Measurements from ENCODE around the gene FAM53A. TPM values are rescaled to one million over a fixed set of nuclear protein-coding genes. Genes with fewer than 3 reads are reported as not detected.

The FAM53A gene
- total and polyA plus RNA-seq, 7 experiments from 2014 or later = 1.2 to 3.6 (median 2.1) TPM

- no peak for ATAC-seq
- H3K9me3 Mint-ChIP-seq = peaks cover 0 to 2% (median 0%) of the 10 kb centered on the region in 11 donors
- Histone ChIP-seq H3K4me3 (ENCODE audit: low read length) (no peak overlapping the region), H3K4me1 (ENCODE audit: control insufficient read depth in 2 of 2, insufficient read depth in 2 of 2, low read length in 2 of 2) (peaks cover 32 to 46% of the 10 kb centered on the region in 2 donors), H3K36me3 (ENCODE audit: control insufficient read depth in 2 of 3, insufficient read depth in 3 of 3, low read length in 3 of 3) (peaks cover 0 to 60% (median 34%) of the 10 kb centered on the region in 3 experiments), H3K27me3 (ENCODE audit: control insufficient read depth in 2 of 2, insufficient read depth in 2 of 2, low read length in 2 of 2) (no peaks in the 10 kb centered on the region), H3K9me3 (ENCODE audit: control insufficient read depth in 2 of 3, low read length in 3 of 3) (no peaks in the 10 kb centered on the region), H3K27ac (ENCODE audit: low read depth, low read length) (no peak overlapping the region)
- H3K27ac Mint-ChIP-seq = peak overlapping the region in 2 of 9 donors; percentile 25 to 45
- DNase-seq = no peak
- H3K27me3 Mint-ChIP-seq = no peaks in the 10 kb centered on the region
- ChIA-PET POLR2A (interaction anchor here (0.5 to 5.5 kb wide), 3 partner anchors 35 to 378 kb away, joined by 3 to 86 read pairs (median 3); no protein-coding TSS in a partner anchor), CTCF (interaction anchor here (0.6 to 9.9 kb wide), 3 partner anchors 14 to 693 kb away, joined by 3 to 212 read pairs (median 3); no protein-coding TSS in a partner anchor)
- intact Hi-C loops (cut with micrococcal nuclease) = loop anchor here (2.0 kb wide), 1 partner anchor 15 kb away; the partner anchor contains the start of gene SLBP (in 2 of the 2)
- peaks cover 46 to 77% (median 54%) of the 10 kb centered on the region in 7 donors for H3K4me1 Mint-ChIP-seq
- peak overlapping the region in 1 of 10 donors; percentile 28 for H3K4me3 Mint-ChIP-seq
- peaks cover 8 to 48% (median 14%) of the 10 kb centered on the region in 5 donors for H3K36me3 Mint-ChIP-seq
Measured at GRCh38 chr4:1727117-1728031, 43.3 kb upstream of the FAM53A start.

GRCh38 chr4:1726146-1726934 lies 42.2 kb upstream of the FAM53A start:
- Mint-ChIP-seq H3K9me3 (peaks cover 0 to 2% (median 0%) of the 10 kb centered on the region in 11 donors), H3K4me1 (peaks cover 52 to 83% (median 59%) of the 10 kb centered on the region in 7 donors)
- intact Hi-C loops (cut with micrococcal nuclease) = loop anchor here (1.0 to 2.0 kb wide), 2 partner anchors 14 to 33 kb away; partner anchors contain the start of gene SLBP (in 2 of the 2)

GRCh38 chr4:1725521-1725920 lies 41.4 kb upstream of the FAM53A start:
- Mint-ChIP-seq H3K4me1 (peaks cover 52 to 80% (median 56%) of the 10 kb centered on the region in 7 donors), H3K4me3 (peak overlapping the region; percentile 64 to 97 (median 92)), H3K36me3 (peaks cover 8 to 48% (median 14%) of the 10 kb centered on the region in 5 donors), H3K27me3 (no peaks in the 10 kb centered on the region), H3K9me3 (peaks cover 0 to 2% (median 0%) of the 10 kb centered on the region in 11 donors), H3K27ac (peak overlapping the region in 7 of 9 donors; percentile 74 to 100 (median 89))
- Histone ChIP-seq H3K9me3 (ENCODE audit: control insufficient read depth in 2 of 3, low read length in 3 of 3) (no peaks in the 10 kb centered on the region), H3K27ac (ENCODE audit: low read depth, low read length) (peak overlapping the region; percentile 88), H3K4me1 (ENCODE audit: control insufficient read depth in 2 of 2, insufficient read depth in 2 of 2, low read length in 2 of 2) (peaks cover 37 to 54% of the 10 kb centered on the region in 2 donors), H3K27me3 (ENCODE audit: control insufficient read depth in 2 of 2, insufficient read depth in 2 of 2, low read length in 2 of 2) (no peaks in the 10 kb centered on the region), H3K4me3 (ENCODE audit: low read length) (no peak overlapping the region), H3K36me3 (ENCODE audit: control insufficient read depth in 2 of 3, insufficient read depth in 3 of 3, low read length in 3 of 3) (peaks cover 0 to 44% (median 22%) of the 10 kb centered on the region in 3 experiments)
- POLR2A ChIA-PET = interaction anchor here (5.5 to 7.4 kb wide), 2 partner anchors 13 to 33 kb away, joined by 86 to 119 read pairs; partner anchors contain the start of gene SLBP
- DNase-seq = no peak
- ATAC-seq = no peak
- intact Hi-C loops (cut with micrococcal nuclease) = no loop called here
- CTCF ChIA-PET = interaction anchor here (0.8 to 9.9 kb wide), 4 partner anchors 17 to 42 kb away, joined by 3 to 212 read pairs (median 8); no protein-coding TSS in a partner anchor

More at GRCh38 chr4:1726146-1726934, 42.2 kb upstream of the FAM53A start:
- peak overlapping the region; percentile 31 for H3K4me3 ChIP-seq (ENCODE audit: low read length)
- H3K36me3 ChIP-seq (ENCODE audit: control insufficient read depth in 2 of 3, insufficient read depth in 3 of 3, low read length in 3 of 3) = peaks cover 0 to 53% (median 28%) of the 10 kb centered on the region in 3 experiments
- no peaks in the 10 kb centered on the region for H3K27me3 Mint-ChIP-seq
- peaks cover 37 to 54% of the 10 kb centered on the region in 2 donors for H3K4me1 ChIP-seq (ENCODE audit: control insufficient read depth in 2 of 2, insufficient read depth in 2 of 2, low read length in 2 of 2)
- peak overlapping the region; percentile 32 to 97 (median 71) for H3K4me3 Mint-ChIP-seq
- DNase-seq = peak; percentile 77 to 89 (median 84)
- H3K9me3 ChIP-seq (ENCODE audit: control insufficient read depth in 2 of 3, low read length in 3 of 3) = no peaks in the 10 kb centered on the region
- ChIA-PET CTCF (interaction anchor here (0.6 to 9.9 kb wide), 7 partner anchors 13 to 111 kb away, joined by 3 to 212 read pairs (median 5); no protein-coding TSS in a partner anchor), POLR2A (interaction anchor here (1.0 to 7.4 kb wide), 3 partner anchors 13 to 377 kb away, joined by 3 to 119 read pairs (median 86); partner anchors contain the start of gene SLBP)
- H3K27me3 ChIP-seq (ENCODE audit: control insufficient read depth in 2 of 2, insufficient read depth in 2 of 2, low read length in 2 of 2) = no peaks in the 10 kb centered on the region
- peak overlapping the region; percentile 88 for H3K27ac ChIP-seq (ENCODE audit: low read depth, low read length)
- H3K27ac Mint-ChIP-seq = peak overlapping the region; percentile 18 to 99 (median 76)
- ATAC-seq = peak; percentile 69
- H3K36me3 Mint-ChIP-seq = peaks cover 8 to 51% (median 14%) of the 10 kb centered on the region in 5 donors

GRCh38 chr4:1723131-1723801 lies 39.2 kb upstream of the FAM53A start:
- peaks cover 50 to 58% of the 10 kb centered on the region in 2 donors for H3K4me1 ChIP-seq (ENCODE audit: control insufficient read depth in 2 of 2, insufficient read depth in 2 of 2, low read length in 2 of 2)
- Mint-ChIP-seq H3K27ac (peak overlapping the region; percentile 98 to 100 (median 99)), H3K36me3 (peaks cover 5 to 40% (median 8%) of the 10 kb centered on the region in 5 donors), H3K4me3 (peak overlapping the region; percentile 87 to 97 (median 93)), H3K4me1 (peaks cover 46 to 76% (median 63%) of the 10 kb centered on the region in 7 donors), H3K9me3 (peaks cover 0 to 2% (median 0%) of the 10 kb centered on the region in 11 donors), H3K27me3 (no peaks in the 10 kb centered on the region)
- DNase-seq = peak in 8 of 9 donors; percentile 55 to 79 (median 73)
- H3K27ac ChIP-seq (ENCODE audit: low read depth, low read length) = peak overlapping the region; percentile 88
- H3K4me3 ChIP-seq (ENCODE audit: low read length) = peak overlapping the region; percentile 70
- ATAC-seq = peak; percentile 18
- intact Hi-C loops (cut with micrococcal nuclease) = loop anchor here in 1 of 2 donors (2.0 to 5.0 kb wide), 2 partner anchors 540 to 1239 kb away; partner anchors contain the start of genes GRK4, MXD4 and NOP14
- H3K36me3 ChIP-seq (ENCODE audit: control insufficient read depth in 2 of 3, insufficient read depth in 3 of 3, low read length in 3 of 3) = peaks cover 0 to 28% (median 8%) of the 10 kb centered on the region in 3 experiments
- H3K27me3 ChIP-seq (ENCODE audit: control insufficient read depth in 2 of 2, insufficient read depth in 2 of 2, low read length in 2 of 2) = no peaks in the 10 kb centered on the region
- POLR2A ChIA-PET = interaction anchor here (0.7 to 7.4 kb wide), 18 partner anchors 10 to 539 kb away, joined by 3 to 119 read pairs (median 4); partner anchors contain the start of genes FAM53A, LETM1, MXD4 and NELFA
- CTCF ChIA-PET = interaction anchor here (0.6 to 9.9 kb wide), 5 partner anchors 10 to 31 kb away, joined by 4 to 212 read pairs (median 8); partner anchors contain the start of gene SLBP
- no peaks in the 10 kb centered on the region for H3K9me3 ChIP-seq (ENCODE audit: control insufficient read depth in 2 of 3, low read length in 3 of 3)

GRCh38 chr4:1722551-1723118 lies 38.5 kb upstream of the FAM53A start:
- Mint-ChIP-seq H3K4me1 (peaks cover 40 to 71% (median 63%) of the 10 kb centered on the region in 7 donors), H3K27me3 (no peaks in the 10 kb centered on the region), H3K36me3 (peaks cover 5 to 37% (median 8%) of the 10 kb centered on the region in 5 donors), H3K9me3 (peaks cover 0 to 2% (median 0%) of the 10 kb centered on the region in 11 donors), H3K27ac (peak overlapping the region; percentile 98 to 100 (median 99)), H3K4me3 (peak overlapping the region; percentile 87 to 97 (median 93))
- Histone ChIP-seq H3K27ac (ENCODE audit: low read depth, low read length) (peak overlapping the region; percentile 88), H3K27me3 (ENCODE audit: control insufficient read depth in 2 of 2, insufficient read depth in 2 of 2, low read length in 2 of 2) (no peaks in the 10 kb centered on the region), H3K36me3 (ENCODE audit: control insufficient read depth in 2 of 3, insufficient read depth in 3 of 3, low read length in 3 of 3) (peaks cover 0 to 28% (median 2%) of the 10 kb centered on the region in 3 experiments), H3K9me3 (ENCODE audit: control insufficient read depth in 2 of 3, low read length in 3 of 3) (no peaks in the 10 kb centered on the region), H3K4me1 (ENCODE audit: control insufficient read depth in 2 of 2, insufficient read depth in 2 of 2, low read length in 2 of 2) (peaks cover 50 to 58% of the 10 kb centered on the region in 2 donors), H3K4me3 (ENCODE audit: low read length) (peak overlapping the region; percentile 70)
- no peak for DNase-seq
- POLR2A ChIA-PET = interaction anchor here (0.6 to 7.4 kb wide), 14 partner anchors 10 to 539 kb away, joined by 3 to 119 read pairs (median 4); partner anchors contain the start of genes LETM1, MXD4, NELFA and SLBP
- intact Hi-C loops (cut with micrococcal nuclease) = loop anchor here in 1 of 2 donors (2.0 to 5.0 kb wide), 2 partner anchors 540 to 1240 kb away; partner anchors contain the start of genes GRK4, MXD4 and NOP14
- CTCF ChIA-PET = interaction anchor here (1.3 to 9.9 kb wide), 4 partner anchors 10 to 30 kb away, joined by 4 to 212 read pairs (median 12); partner anchors contain the start of gene SLBP
- ATAC-seq = no peak

Data from naive thymus-derived CD4-positive, alpha-beta T cell (primary cell).